Coronary artery (tissue), 2 donors: ENCODE measurements around the gene TRANK1.

Experiments
- DNase-seq: peaks from one replicate; pipeline ENCODE4 v3.0.0-alpha.2; 2017; ENCODE audit warnings: low spot score
- H3K27ac ChIP-seq, 2 donors: fragments of 200-600 bp; sonication (generic); one replicate each; pipeline ENCODE4 v1.5.1; 2016 to 2019
- H3K4me3 ChIP-seq: fragments of 200-600 bp; sonication (generic); 2 replicates; pipeline ENCODE4 v1.5.1; 2016; ENCODE audit warnings: mild to moderate bottlenecking, moderate library complexity
- TF ChIP-seq, protein P1 (sequence below): fragments of 200-600 bp; sonication (generic); IDR thresholded peaks from one replicate; pipeline ENCODE4 v1.5.1; 2019; ENCODE audit warnings: antibody characterized with exemption

Gene TRANK1

DNA sequence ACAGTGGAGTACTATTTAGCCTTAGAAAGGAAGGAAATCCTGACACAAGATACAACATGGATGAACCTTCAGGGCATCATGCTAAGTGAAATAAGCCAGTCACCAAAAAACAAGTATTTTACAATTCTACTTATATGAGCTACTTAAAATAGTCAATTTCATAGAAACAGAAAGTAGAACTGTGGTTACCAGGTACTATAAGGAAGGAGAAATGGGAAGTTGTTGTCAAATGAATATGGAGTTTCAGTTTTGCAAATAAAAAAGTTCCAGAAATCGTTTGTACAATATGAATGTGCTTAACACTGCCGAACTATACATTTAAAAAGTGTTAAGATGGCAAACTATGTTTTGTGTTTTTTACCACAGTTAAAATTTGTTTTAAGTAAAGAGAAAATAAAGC, 26.8 kb downstream of the TRANK1 start:
- Histone ChIP-seq H3K4me3 (no peak overlapping the region), H3K27ac (no peak overlapping the region)
- no peak for DNase-seq
- TF ChIP-seq, protein P1, sequence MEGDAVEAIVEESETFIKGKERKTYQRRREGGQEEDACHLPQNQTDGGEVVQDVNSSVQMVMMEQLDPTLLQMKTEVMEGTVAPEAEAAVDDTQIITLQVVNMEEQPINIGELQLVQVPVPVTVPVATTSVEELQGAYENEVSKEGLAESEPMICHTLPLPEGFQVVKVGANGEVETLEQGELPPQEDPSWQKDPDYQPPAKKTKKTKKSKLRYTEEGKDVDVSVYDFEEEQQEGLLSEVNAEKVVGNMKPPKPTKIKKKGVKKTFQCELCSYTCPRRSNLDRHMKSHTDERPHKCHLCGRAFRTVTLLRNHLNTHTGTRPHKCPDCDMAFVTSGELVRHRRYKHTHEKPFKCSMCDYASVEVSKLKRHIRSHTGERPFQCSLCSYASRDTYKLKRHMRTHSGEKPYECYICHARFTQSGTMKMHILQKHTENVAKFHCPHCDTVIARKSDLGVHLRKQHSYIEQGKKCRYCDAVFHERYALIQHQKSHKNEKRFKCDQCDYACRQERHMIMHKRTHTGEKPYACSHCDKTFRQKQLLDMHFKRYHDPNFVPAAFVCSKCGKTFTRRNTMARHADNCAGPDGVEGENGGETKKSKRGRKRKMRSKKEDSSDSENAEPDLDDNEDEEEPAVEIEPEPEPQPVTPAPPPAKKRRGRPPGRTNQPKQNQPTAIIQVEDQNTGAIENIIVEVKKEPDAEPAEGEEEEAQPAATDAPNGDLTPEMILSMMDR = no peak

DNA sequence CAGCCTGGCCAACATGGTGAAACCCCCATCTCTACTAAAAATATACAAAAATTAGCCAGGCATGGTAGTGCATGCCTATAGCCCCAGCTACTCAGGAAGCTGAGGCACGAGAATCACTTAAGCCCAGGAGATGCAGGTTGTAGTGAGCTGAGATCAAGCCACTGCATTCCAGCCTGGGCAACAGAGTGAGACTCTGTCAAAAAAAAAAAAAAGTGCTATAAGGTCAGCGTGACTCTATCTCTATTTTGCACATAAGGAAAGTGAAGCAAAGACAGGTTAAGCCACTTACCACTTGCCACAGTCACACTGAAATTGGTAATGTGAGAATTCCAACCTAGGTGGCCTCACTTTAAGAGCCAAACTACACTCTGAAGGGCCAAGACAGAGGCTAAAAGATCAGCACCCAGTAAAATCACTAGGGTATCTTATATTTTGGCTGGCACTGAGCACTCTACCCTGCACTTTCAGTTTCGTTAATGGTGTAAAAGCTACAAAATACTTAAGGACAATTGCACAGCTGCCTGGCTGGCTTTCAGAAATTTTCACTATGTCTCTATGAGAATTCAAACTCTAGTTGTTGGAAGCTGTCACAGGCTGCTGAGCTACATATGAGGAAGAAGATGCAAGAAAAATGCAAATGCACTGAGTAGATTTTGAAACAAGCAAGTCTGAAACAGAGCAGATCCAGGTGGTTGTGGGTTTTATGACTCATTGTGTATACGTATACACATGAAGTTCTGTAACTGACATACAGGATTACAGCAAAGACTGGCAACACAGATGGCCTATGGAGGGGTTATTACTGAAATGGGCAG, 32.7 kb downstream of the TRANK1 start:
- no peak overlapping the region for H3K4me3 ChIP-seq
- DNase-seq = no peak
- no peak overlapping the region for H3K27ac ChIP-seq
- TF ChIP-seq, protein P1 = no peak

DNA sequence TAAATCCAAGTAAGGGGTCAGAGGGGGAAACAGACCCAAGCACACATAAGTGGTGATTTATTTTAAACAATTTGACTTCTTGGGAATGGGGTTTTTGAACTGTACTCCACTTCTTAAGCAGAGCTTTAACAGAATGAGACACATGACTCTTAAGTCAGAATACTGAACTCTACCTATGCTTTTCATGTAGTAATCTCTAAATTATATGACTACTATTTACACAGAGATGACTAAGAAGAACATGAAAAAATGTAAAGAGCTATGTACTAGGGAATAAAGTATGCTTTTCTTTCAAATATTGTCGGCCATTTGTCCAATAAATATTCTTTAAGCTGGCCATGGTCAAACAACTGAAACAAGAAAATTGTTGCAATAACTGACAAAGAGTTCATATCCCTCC, 35.2 kb downstream of the TRANK1 start:
- TF ChIP-seq, protein P1 = no peak
- Histone ChIP-seq H3K27ac (no peak overlapping the region), H3K4me3 (no peak overlapping the region)
- DNase-seq = no peak

DNA sequence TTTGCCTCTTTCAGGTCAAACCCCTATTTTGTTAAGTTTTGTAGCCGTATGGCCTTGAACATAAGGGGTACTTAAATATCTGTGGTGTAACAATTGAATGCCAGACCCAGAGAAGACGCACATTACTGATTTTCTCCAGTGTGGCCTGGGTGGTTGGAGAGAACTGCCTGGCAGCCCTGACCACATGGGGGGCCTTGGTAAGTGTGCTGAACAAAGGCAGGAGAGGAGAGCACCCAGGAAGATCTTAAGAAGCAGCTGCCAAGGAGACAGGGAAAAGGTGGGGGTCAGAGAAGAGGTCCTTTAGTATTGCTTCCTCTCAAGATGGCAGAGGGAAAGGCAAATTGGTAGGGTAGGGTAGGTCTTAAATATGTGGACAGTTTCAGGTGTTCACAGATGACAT, 35.7 kb downstream of the TRANK1 start:
- no peak for DNase-seq
- Histone ChIP-seq H3K4me3 (no peak overlapping the region), H3K27ac (peak overlapping the region in 1 of 2 donors; percentile 70)
- TF ChIP-seq, protein P1 = no peak

DNA sequence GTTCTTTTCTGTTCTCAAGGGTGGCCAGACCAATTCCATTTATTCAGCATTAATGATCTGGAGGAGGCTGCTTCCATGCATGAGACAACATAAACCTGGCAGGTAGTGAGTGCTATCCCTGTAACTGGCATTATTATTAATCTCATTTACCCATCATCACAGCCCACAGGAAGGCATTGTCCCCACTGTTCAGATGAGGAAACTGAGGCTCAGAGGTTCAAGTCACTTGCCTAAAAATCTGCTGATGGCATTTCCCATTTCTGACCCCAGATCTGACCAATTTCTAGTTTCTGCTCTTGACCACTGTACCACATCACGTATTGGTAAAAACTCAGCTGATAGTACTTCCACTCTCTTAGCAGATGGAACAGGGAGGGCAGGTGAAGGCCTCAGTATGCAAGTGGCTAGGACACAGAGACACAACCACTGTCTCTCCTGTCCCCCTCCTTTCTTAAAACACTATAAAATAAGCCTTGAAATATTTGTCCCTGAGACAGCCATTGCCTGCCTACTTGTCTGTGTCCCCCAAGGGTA, 36.1 kb downstream of the TRANK1 start:
- H3K27ac ChIP-seq = peak overlapping the region; percentile 3 to 70
- TF ChIP-seq, protein P1 = no peak
- no peak for DNase-seq
- peak overlapping the region; percentile 70 for H3K4me3 ChIP-seq

DNA sequence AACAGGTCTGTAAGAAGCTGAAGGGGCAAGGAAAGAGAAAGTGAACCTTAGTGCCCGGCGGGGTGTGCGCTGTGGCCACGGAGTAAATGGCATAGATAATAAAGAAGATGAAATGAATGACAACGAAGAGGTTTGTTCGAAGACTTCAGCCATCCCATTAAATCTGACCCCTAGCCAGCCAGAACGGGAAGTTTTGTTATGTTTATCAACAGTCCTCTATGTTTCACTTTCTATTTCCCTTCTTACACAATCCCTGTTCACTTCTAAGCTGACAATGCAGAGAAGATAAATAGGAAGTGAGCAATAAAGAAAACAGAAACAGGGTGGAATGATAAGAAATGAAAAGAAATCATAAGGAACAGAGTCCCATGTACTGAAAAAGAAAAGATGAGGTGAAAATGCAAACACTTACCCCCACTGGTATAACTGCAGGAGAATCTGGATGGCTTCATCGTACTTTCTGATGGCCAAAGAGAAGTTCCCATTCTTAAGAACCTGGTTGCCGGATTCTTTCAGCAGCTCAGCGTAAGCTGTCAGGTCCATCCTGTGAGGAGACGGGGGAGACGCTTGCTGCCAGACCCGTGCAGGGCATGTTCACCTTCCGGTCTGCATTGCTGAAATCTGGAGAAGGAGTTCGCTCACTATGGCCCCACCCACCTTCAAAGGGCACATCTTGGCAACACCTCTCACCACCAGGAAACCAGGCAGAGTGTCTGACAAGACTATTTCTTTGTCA, 36.8 kb downstream of the TRANK1 start:
- DNase-seq = no peak
- H3K27ac ChIP-seq = peak overlapping the region; percentile 3 to 70
- H3K4me3 ChIP-seq = peak overlapping the region; percentile 70
- TF ChIP-seq, protein P1 = no peak
